ENCODE measurements around the gene MAGI2.

MAGI2 gene

DNA sequence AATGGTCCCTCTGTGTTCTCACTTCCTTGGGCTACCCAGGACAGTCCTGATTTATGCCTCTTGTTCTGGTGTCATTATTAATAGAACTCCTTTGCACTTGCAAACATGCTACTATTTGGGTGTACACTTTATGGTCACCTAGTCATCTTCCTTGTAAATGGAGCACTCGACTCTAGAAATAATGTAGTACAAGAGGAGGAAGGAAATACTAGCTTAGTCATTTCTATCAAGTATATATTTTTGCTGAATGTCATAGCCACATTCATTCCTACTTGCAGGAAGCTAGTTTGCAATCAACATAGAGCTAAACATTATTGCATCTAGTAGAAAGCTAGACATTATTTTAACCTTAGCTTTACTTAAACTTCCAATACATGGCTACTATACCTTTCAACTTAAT lies 335.3 kb downstream of the MAGI2 start:
- Histone ChIP-seq H4K8ac (ENCODE audit: low read depth, low read length) (no peak overlapping the region), H4K91ac (ENCODE audit: low read depth, low read length, poor library complexity) (no peak overlapping the region), H3K4ac (ENCODE audit: low read length) (no peak overlapping the region), H3K79me1 (ENCODE audit: low read depth, low read length) (no peaks in the 10 kb centered on the region), H3K9ac (ENCODE audit: low read depth, low read length, poor library complexity) (no peak overlapping the region), H3K27me3 (ENCODE audit: control insufficient read depth in 3 of 3, insufficient read depth in 3 of 3, low read depth in 1 of 3, low read length in 3 of 3) (no peaks in the 10 kb centered on the region), H3K4me2 (ENCODE audit: insufficient read depth, low read length, poor library complexity, severe bottlenecking) (no peak overlapping the region), H2BK5ac (ENCODE audit: low read length) (no peak overlapping the region), H2AK5ac (ENCODE audit: low read depth, low read length) (no peak overlapping the region), H3K14ac (ENCODE audit: low read length) (no peak overlapping the region), H2AFZ (ENCODE audit: low read length) (no peak overlapping the region), H2BK12ac (ENCODE audit: low read length) (no peak overlapping the region), H3K23ac (ENCODE audit: low read depth, low read length, poor library complexity) (no peak overlapping the region), H2BK15ac (ENCODE audit: low read length) (no peak overlapping the region), H3K9me3 (replicated peaks in 1 of 2; ENCODE audit: control insufficient read depth in 2 of 2, insufficient read depth in 1 of 2, low read depth in 1 of 2, low read length in 2 of 2) (no peaks in the 10 kb centered on the region), H2BK120ac (ENCODE audit: low read depth, low read length) (no peak overlapping the region), H3K27ac (replicated peaks; ENCODE audit: low read length) (no peak overlapping the region), H3K4me1 (ENCODE audit: control insufficient read depth in 2 of 2, insufficient read depth in 1 of 2, low read depth in 1 of 2, low read length in 2 of 2) (no peaks in the 10 kb centered on the region), H3K4me3 (ENCODE audit: low read length in 2 of 2) (no peak overlapping the region), H3K18ac (ENCODE audit: low read length) (no peak overlapping the region), H3K36me3 (replicated peaks in 1 of 2; ENCODE audit: control insufficient read depth in 2 of 2, insufficient read depth in 2 of 2, low read length in 2 of 2) (no peaks in the 10 kb centered on the region)
- WGBS, 2 donors (ENCODE audit: extremely low coverage in 2 of 2, insufficient read length in 2 of 2, insufficient replicate concordance in 1 of 2) = no CpG with 5 or more reads among the region's 1 CpG
- DNase-seq (ENCODE audit: low spot score) = no peak

DNA sequence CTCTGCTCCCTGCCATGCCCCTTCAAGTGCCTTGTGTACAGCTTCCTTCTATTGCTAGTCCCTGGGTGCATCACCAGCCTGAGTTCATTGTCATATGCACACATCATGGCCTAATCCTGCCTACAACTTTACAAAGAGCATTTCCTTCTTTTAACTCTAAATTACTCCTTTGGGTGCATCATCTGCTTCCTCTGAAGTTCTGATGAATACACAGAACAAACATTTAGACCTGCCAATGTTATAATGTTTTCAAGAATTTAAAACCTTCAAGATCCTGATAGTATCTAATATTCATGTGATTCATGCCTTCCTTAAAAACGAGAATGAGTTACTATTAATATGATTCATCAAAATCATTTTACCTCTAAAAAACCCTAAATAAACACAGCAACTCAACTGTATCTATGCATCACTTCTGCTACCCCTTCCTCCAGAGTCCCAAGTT lies 357.1 kb downstream of the MAGI2 start:
- no CpG with 5 or more reads among the region's 1 CpG for whole genome bisulfite sequencing, 2 donors (ENCODE audit: extremely low coverage in 2 of 2, insufficient read length in 2 of 2, insufficient replicate concordance in 1 of 2)
- Histone ChIP-seq H2BK120ac (ENCODE audit: low read depth, low read length) (no peak overlapping the region), H3K9ac (ENCODE audit: low read depth, low read length, poor library complexity) (no peak overlapping the region), H3K27ac (replicated peaks; ENCODE audit: low read length) (no peak overlapping the region), H4K91ac (ENCODE audit: low read depth, low read length, poor library complexity) (no peak overlapping the region), H3K79me1 (ENCODE audit: low read depth, low read length) (no peaks in the 10 kb centered on the region), H2AK5ac (ENCODE audit: low read depth, low read length) (no peak overlapping the region), H3K27me3 (ENCODE audit: control insufficient read depth in 3 of 3, insufficient read depth in 3 of 3, low read depth in 1 of 3, low read length in 3 of 3) (peaks cover 0 to 2% (median 0%) of the 10 kb centered on the region in 3 experiments), H3K4me3 (ENCODE audit: low read length in 2 of 2) (no peak overlapping the region), H2AFZ (ENCODE audit: low read length) (no peak overlapping the region), H3K4me2 (ENCODE audit: insufficient read depth, low read length, poor library complexity, severe bottlenecking) (no peak overlapping the region), H3K18ac (ENCODE audit: low read length) (no peak overlapping the region), H2BK15ac (ENCODE audit: low read length) (no peak overlapping the region), H3K14ac (ENCODE audit: low read length) (no peak overlapping the region), H3K23ac (ENCODE audit: low read depth, low read length, poor library complexity) (no peak overlapping the region), H3K9me3 (replicated peaks in 1 of 2; ENCODE audit: control insufficient read depth in 2 of 2, insufficient read depth in 1 of 2, low read depth in 1 of 2, low read length in 2 of 2) (no peaks in the 10 kb centered on the region), H2BK12ac (ENCODE audit: low read length) (no peak overlapping the region), H2BK5ac (ENCODE audit: low read length) (no peak overlapping the region), H4K8ac (ENCODE audit: low read depth, low read length) (no peak overlapping the region), H3K4me1 (ENCODE audit: control insufficient read depth in 2 of 2, insufficient read depth in 1 of 2, low read depth in 1 of 2, low read length in 2 of 2) (no peaks in the 10 kb centered on the region), H3K36me3 (replicated peaks in 1 of 2; ENCODE audit: control insufficient read depth in 2 of 2, insufficient read depth in 2 of 2, low read length in 2 of 2) (no peaks in the 10 kb centered on the region), H3K4ac (ENCODE audit: low read length) (no peak overlapping the region)
- DNase-seq (ENCODE audit: low spot score) = no peak

DNA sequence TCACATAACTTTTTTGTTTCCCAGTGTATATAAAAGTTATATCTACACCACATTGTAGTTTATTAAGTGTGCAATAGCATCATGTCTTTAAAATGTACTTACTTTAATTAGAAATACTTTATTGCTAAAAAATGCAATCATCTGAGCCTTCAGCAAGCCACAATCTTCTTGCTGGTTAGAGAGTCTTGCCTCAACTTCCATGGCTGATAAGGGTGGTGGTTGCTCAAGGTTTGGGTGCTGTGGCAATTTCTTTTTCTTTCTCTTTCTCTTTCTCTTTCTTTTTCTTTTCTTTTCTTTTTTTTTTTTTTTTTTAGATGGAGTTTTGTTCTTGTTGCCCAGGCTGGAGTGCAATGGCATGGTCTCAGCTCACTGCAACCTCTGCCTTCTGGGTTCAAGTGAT lies 360.0 kb downstream of the MAGI2 start:
- DNase-seq (ENCODE audit: low spot score) = no peak
- Histone ChIP-seq H2BK15ac (ENCODE audit: low read length) (no peak overlapping the region), H2BK120ac (ENCODE audit: low read depth, low read length) (no peak overlapping the region), H3K9me3 (replicated peaks in 1 of 2; ENCODE audit: control insufficient read depth in 2 of 2, insufficient read depth in 1 of 2, low read depth in 1 of 2, low read length in 2 of 2) (no peaks in the 10 kb centered on the region), H3K14ac (ENCODE audit: low read length) (no peak overlapping the region), H3K4ac (ENCODE audit: low read length) (no peak overlapping the region), H2AK5ac (ENCODE audit: low read depth, low read length) (no peak overlapping the region), H3K23ac (ENCODE audit: low read depth, low read length, poor library complexity) (no peak overlapping the region), H4K91ac (ENCODE audit: low read depth, low read length, poor library complexity) (no peak overlapping the region), H2AFZ (ENCODE audit: low read length) (no peak overlapping the region), H3K4me2 (ENCODE audit: insufficient read depth, low read length, poor library complexity, severe bottlenecking) (no peak overlapping the region), H2BK12ac (ENCODE audit: low read length) (no peak overlapping the region), H3K79me1 (ENCODE audit: low read depth, low read length) (no peaks in the 10 kb centered on the region), H4K8ac (ENCODE audit: low read depth, low read length) (no peak overlapping the region), H3K27ac (replicated peaks; ENCODE audit: low read length) (no peak overlapping the region), H3K36me3 (replicated peaks in 1 of 2; ENCODE audit: control insufficient read depth in 2 of 2, insufficient read depth in 2 of 2, low read length in 2 of 2) (no peaks in the 10 kb centered on the region), H2BK5ac (ENCODE audit: low read length) (no peak overlapping the region), H3K4me3 (ENCODE audit: low read length in 2 of 2) (no peak overlapping the region), H3K4me1 (ENCODE audit: control insufficient read depth in 2 of 2, insufficient read depth in 1 of 2, low read depth in 1 of 2, low read length in 2 of 2) (no peaks in the 10 kb centered on the region), H3K18ac (ENCODE audit: low read length) (no peak overlapping the region), H3K27me3 (ENCODE audit: control insufficient read depth in 3 of 3, insufficient read depth in 3 of 3, low read depth in 1 of 3, low read length in 3 of 3) (no peaks in the 10 kb centered on the region), H3K9ac (ENCODE audit: low read depth, low read length, poor library complexity) (no peak overlapping the region)

DNA sequence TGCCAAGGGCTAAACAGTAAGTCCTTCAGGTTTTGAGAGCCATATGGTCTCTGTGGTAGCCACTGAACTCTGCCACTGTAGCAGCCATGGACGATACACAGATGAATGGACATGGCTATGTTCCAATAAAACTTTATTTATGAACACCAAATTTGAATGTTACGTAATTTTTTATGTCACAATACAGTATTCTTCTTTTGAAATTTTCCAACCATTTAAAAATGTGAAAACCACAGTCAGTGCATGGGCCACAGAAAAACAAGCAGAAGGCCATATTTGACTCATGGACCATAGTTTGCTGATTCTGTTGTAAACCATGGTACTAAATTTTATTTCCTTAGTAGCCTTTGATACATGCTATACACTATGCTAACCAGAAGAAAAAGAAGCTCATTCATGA lies 361.8 kb downstream of the MAGI2 start:
- Histone ChIP-seq H3K27me3 (ENCODE audit: control insufficient read depth in 3 of 3, insufficient read depth in 3 of 3, low read depth in 1 of 3, low read length in 3 of 3) (no peaks in the 10 kb centered on the region), H2BK120ac (ENCODE audit: low read depth, low read length) (no peak overlapping the region), H2BK15ac (ENCODE audit: low read length) (no peak overlapping the region), H2BK12ac (ENCODE audit: low read length) (no peak overlapping the region), H3K4me2 (ENCODE audit: insufficient read depth, low read length, poor library complexity, severe bottlenecking) (no peak overlapping the region), H4K91ac (ENCODE audit: low read depth, low read length, poor library complexity) (no peak overlapping the region), H3K4ac (ENCODE audit: low read length) (no peak overlapping the region), H3K27ac (replicated peaks; ENCODE audit: low read length) (no peak overlapping the region), H3K18ac (ENCODE audit: low read length) (no peak overlapping the region), H3K23ac (ENCODE audit: low read depth, low read length, poor library complexity) (no peak overlapping the region), H2BK5ac (ENCODE audit: low read length) (no peak overlapping the region), H3K4me3 (ENCODE audit: low read length in 2 of 2) (no peak overlapping the region), H3K79me1 (ENCODE audit: low read depth, low read length) (no peaks in the 10 kb centered on the region), H3K36me3 (replicated peaks in 1 of 2; ENCODE audit: control insufficient read depth in 2 of 2, insufficient read depth in 2 of 2, low read length in 2 of 2) (no peaks in the 10 kb centered on the region), H3K14ac (ENCODE audit: low read length) (no peak overlapping the region), H3K4me1 (ENCODE audit: control insufficient read depth in 2 of 2, insufficient read depth in 1 of 2, low read depth in 1 of 2, low read length in 2 of 2) (no peaks in the 10 kb centered on the region), H3K9ac (ENCODE audit: low read depth, low read length, poor library complexity) (no peak overlapping the region), H4K8ac (ENCODE audit: low read depth, low read length) (no peak overlapping the region), H3K9me3 (replicated peaks in 1 of 2; ENCODE audit: control insufficient read depth in 2 of 2, insufficient read depth in 1 of 2, low read depth in 1 of 2, low read length in 2 of 2) (no peaks in the 10 kb centered on the region), H2AFZ (ENCODE audit: low read length) (no peak overlapping the region), H2AK5ac (ENCODE audit: low read depth, low read length) (no peak overlapping the region)
- WGBS, 2 donors (ENCODE audit: extremely low coverage in 2 of 2, insufficient read length in 2 of 2, insufficient replicate concordance in 1 of 2) = no CpG with 5 or more reads among the region's 2 CpGs
- no peak for DNase-seq (ENCODE audit: low spot score)

Measured in neuronal stem cell (in vitro differentiated cells).